HL-60 (cell line): ENCODE data around the gene CKAP5.

ENCODE experiments used
- DNase-seq, 2 experiments: peaks; one replicate each; pipeline ENCODE4 v3.0.0-alpha.2; 2010 to 2020; ENCODE audit warnings: low read depth in 1 of 2, low spot score in 1 of 2
- H3K27ac ChIP-seq: fragments of 250-450 bp; sonication (Bioruptor Pico); replicated peaks from 2 replicates; pipeline ENCODE4 v1.5.1; 2020; ENCODE audit warnings: mild to moderate bottlenecking, moderate library complexity
- H3K27me3 ChIP-seq: fragments of 250-450 bp; sonication (Bioruptor Pico); 2 replicates; pipeline ENCODE4 v1.5.1; 2021; ENCODE audit warnings: mild to moderate bottlenecking, moderate library complexity; ENCODE audit not compliant: insufficient read depth, poor library complexity, severe bottlenecking
- H3K4me3 ChIP-seq: replicated peaks from 2 replicates; pipeline ENCODE4 v1.5.1; 2011; ENCODE audit warnings: mild to moderate bottlenecking, control low read depth, low read length; ENCODE audit not compliant: insufficient read depth
- CTCF ChIP-seq: IDR thresholded peaks from one replicate; pipeline ENCODE4 v1.5.1; 2011; ENCODE audit warnings: low read length, control low read depth, inconsistent platforms; ENCODE audit not compliant: insufficient read depth
- GABPA ChIP-seq: IDR thresholded peaks from 2 replicates; pipeline ENCODE4 v1.6.1; 2012; ENCODE audit warnings: low read depth
- POLR2AphosphoS5 ChIP-seq: IDR thresholded peaks from 2 replicates; pipeline ENCODE4 v1.6.1; 2012; ENCODE audit warnings: low read depth
- REST ChIP-seq: IDR thresholded peaks from 2 replicates; pipeline ENCODE4 v1.6.1; 2012; ENCODE audit warnings: low read depth; ENCODE audit not compliant: insufficient replicate concordance
- SPI1 ChIP-seq: IDR thresholded peaks from 2 replicates; pipeline ENCODE4 v1.6.1; 2012; ENCODE audit warnings: low read depth, mild to moderate bottlenecking, borderline replicate concordance

Gene CKAP5

GRCh38 chr11:46724088-46724487 is 122.0 kb downstream of the CKAP5 start:
- Histone ChIP-seq H3K4me3 (no peak overlapping the region), H3K27me3 (no peaks in the 10 kb centered on the region), H3K27ac (no peak overlapping the region)
- TF ChIP-seq GABPA (no peak), REST (no peak), CTCF (no peak), SPI1 (no peak), POLR2AphosphoS5 (no peak)
- DNase-seq, result no peak

DNA sequence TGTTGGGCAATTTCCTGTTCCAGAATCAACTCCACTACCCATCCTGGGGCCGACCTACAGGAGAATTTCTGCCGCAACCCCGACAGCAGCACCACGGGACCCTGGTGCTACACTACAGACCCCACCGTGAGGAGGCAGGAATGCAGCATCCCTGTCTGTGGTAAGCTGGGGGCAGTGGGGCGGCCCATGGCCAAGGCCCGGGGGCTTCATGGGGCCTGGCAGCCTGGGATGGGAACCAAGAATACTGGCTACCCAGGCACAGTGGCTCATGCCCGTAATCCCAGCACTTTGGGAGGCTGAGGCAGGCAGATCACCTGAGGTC is 122.8 kb downstream of the CKAP5 start:
- Histone ChIP-seq H3K27me3 (no peaks in the 10 kb centered on the region), H3K27ac (no peak overlapping the region), H3K4me3 (no peak overlapping the region)
- TF ChIP-seq GABPA (no peak), SPI1 (no peak), REST (no peak), POLR2AphosphoS5 (no peak), CTCF (no peak)
- DNase-seq, result no peak

- no peak for DNase-seq
- TF ChIP-seq REST (no peak), CTCF (no peak), SPI1 (no peak), GABPA (no peak), POLR2AphosphoS5 (no peak)
- H3K27me3 ChIP-seq, result no peaks in the 10 kb centered on the region
- H3K27ac ChIP-seq, result no peak overlapping the region
- H3K4me3 ChIP-seq, result no peak overlapping the region
Measured at GRCh38 chr11:46722566-46723358, 123.3 kb downstream of the CKAP5 start.
